ENCODE measurements around the gene SPARCL1.
"Not testable (repeated sequence)": the region's sequence is repeated elsewhere in the genome, so short reads cannot be mapped to it uniquely, and the experiment has no call there.

Gene SPARCL1

DNA sequence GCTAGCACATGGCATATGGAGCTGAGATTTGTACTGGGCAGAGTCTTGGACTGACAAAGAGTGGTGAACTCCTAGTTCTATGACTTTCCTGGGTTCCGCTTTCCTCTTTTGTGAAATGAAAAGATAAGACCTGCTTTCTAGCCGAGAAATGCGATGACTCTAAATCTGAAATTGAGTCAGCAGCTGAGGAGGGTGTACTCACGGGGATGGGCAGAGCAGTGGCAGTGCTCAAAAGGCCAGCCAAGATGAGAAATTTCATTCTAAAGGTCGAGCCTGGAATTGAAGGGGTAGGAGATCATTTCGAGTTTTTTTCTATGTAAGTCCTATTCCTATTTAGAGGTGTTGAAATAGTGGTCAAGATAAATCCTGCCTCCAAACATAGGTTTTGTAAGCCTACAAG lies 59.8 kb downstream of the SPARCL1 start:
- Mint-ChIP-seq H3K4me3 (no peak overlapping the region), H3K9me3 (no peaks in the 10 kb centered on the region), H3K27me3 (ENCODE audit: low read depth) (no peaks in the 10 kb centered on the region), H3K36me3 (ENCODE audit: low read depth) (no peaks in the 10 kb centered on the region), H3K4me1 (ENCODE audit: low read depth) (no peaks in the 10 kb centered on the region), H3K27ac (no peak overlapping the region)

DNA sequence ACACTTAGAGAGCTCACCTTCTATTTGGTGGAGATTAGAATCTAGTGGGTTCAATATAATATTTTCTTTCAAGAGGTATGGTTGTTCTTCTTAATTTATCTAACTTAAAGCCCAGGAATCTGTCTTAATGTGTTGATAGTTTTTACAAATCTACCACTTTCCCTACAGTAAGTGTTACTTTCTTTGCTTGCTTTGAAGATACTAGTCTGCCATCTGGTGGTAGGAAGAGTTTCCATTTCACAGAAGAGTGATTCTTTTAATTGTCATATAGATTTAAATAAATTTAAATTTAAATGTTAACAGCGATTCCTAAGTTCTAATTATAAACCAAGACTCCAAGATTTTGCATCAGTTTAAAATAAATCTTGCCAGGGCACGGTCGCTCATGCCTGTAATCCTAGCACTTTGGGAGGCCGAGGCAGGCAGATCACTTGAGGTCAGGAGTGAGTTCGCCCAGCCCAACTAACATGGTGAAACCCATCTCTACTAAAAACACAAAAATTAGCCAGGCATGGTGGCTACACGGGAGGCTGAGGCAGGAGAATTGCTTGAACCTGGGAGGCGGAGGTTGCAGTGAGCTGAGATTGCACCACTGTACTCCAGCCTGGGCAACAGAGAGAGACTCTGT lies 63.3 kb downstream of the SPARCL1 start:
- H3K4me3 Mint-ChIP-seq: no peak overlapping the region
- H3K36me3 Mint-ChIP-seq (ENCODE audit: low read depth): no peaks in the 10 kb centered on the region
- no peaks in the 10 kb centered on the region for H3K9me3 Mint-ChIP-seq
- H3K27me3 Mint-ChIP-seq (ENCODE audit: low read depth): no peaks in the 10 kb centered on the region
- H3K4me1 Mint-ChIP-seq (ENCODE audit: low read depth): no peaks in the 10 kb centered on the region
- H3K27ac Mint-ChIP-seq: no peak overlapping the region

DNA sequence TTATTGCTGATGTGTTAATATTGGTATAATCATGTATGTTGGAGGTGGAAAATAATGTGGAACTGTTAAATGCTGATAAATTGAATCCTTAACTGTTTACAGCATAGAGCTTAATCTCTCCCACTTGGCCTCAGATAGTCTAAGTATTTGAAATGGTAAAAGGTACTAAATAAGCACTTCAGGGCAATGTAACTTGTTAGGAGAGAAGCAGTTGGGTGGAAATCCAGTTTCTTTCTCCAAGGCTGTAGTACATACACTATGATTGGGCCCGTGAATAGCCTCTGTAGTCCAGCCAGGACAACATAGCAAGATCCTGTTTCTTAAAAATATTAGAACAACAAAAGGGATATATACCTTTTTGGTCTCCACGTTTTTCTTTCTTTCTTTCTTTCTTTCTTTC lies 67.1 kb downstream of the SPARCL1 start:
- no peaks in the 10 kb centered on the region for H3K27me3 Mint-ChIP-seq (ENCODE audit: low read depth)
- H3K27ac Mint-ChIP-seq: no peak overlapping the region
- H3K9me3 Mint-ChIP-seq: no peaks in the 10 kb centered on the region
- H3K4me3 Mint-ChIP-seq: no peak overlapping the region
- no peaks in the 10 kb centered on the region for H3K4me1 Mint-ChIP-seq (ENCODE audit: low read depth)
- peaks cover 5% of the 10 kb centered on the region for H3K36me3 Mint-ChIP-seq (ENCODE audit: low read depth)

DNA sequence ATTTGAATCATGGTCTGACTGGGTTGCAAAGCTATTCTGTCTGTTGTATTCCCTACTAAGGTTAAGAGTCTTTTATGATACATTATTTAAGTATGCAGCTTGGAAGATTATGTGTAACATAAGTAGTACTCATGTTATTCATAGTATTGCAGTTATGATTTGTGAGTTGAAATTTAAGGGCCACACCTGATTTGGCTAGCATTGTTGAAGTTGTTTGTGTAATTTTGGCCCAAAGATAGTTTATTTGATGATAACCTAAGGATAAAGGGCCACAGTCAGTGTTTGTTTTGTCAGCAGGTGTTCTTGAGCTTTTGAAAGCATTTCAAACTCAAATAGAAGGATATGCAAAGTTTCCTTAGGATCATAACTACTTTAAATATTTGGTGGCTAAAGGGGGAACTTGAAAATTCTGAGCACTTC lies 67.9 kb downstream of the SPARCL1 start:
- no peaks in the 10 kb centered on the region for H3K27me3 Mint-ChIP-seq (ENCODE audit: low read depth)
- peaks cover 5% of the 10 kb centered on the region for H3K36me3 Mint-ChIP-seq (ENCODE audit: low read depth)
- H3K4me1 Mint-ChIP-seq (ENCODE audit: low read depth): no peaks in the 10 kb centered on the region
- no peak overlapping the region for H3K4me3 Mint-ChIP-seq
- no peaks in the 10 kb centered on the region for H3K9me3 Mint-ChIP-seq
- no peak overlapping the region for H3K27ac Mint-ChIP-seq

DNA sequence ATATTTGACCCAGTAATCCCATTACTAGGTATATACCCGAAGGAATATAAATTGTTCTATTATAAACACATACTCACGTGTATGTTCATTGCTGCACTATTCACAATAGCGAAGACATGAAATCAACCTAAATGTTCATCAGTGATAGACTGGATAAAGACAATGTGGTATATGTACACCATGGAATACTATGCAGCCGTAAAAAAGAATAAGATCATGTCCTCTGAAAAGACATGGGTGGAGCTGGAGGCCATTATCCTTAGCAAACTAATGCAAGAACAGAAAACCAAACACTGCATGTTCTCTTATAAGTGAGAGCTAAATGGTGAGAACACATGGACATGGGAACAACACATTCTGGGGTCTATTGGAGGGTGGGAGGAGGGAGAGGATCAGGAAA lies 70.3 kb downstream of the SPARCL1 start:
- Mint-ChIP-seq H3K4me3 (no peak overlapping the region), H3K27ac (no peak overlapping the region), H3K9me3 (no peaks in the 10 kb centered on the region), H3K36me3 (ENCODE audit: low read depth) (peaks cover 5% of the 10 kb centered on the region), H3K27me3 (ENCODE audit: low read depth) (no peaks in the 10 kb centered on the region), H3K4me1 (ENCODE audit: low read depth) (no peaks in the 10 kb centered on the region)

DNA sequence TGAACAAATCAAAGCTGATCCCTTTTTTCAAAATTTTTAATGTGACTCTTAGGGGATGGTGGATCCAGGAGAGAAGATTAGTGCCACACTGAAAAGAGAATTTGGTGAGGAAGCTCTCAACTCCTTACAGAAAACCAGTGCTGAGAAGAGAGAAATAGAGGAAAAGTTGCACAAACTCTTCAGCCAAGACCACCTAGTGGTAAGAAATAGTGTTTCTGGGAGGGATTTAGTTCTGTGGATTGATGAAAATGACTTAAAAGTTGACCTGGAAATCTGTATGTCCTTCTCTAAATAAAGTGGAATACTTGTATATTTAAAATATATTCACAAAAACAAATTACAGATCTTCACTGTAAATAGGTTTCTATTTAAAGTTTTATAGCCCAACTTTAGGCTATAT lies 77.6 kb downstream of the SPARCL1 start:
- no peaks in the 10 kb centered on the region for H3K27me3 Mint-ChIP-seq (ENCODE audit: low read depth)
- H3K4me3 Mint-ChIP-seq: no peak overlapping the region
- H3K27ac Mint-ChIP-seq: no peak overlapping the region
- no peaks in the 10 kb centered on the region for H3K9me3 Mint-ChIP-seq
- no peaks in the 10 kb centered on the region for H3K4me1 Mint-ChIP-seq (ENCODE audit: low read depth)
- peaks cover 3% of the 10 kb centered on the region for H3K36me3 Mint-ChIP-seq (ENCODE audit: low read depth)

DNA sequence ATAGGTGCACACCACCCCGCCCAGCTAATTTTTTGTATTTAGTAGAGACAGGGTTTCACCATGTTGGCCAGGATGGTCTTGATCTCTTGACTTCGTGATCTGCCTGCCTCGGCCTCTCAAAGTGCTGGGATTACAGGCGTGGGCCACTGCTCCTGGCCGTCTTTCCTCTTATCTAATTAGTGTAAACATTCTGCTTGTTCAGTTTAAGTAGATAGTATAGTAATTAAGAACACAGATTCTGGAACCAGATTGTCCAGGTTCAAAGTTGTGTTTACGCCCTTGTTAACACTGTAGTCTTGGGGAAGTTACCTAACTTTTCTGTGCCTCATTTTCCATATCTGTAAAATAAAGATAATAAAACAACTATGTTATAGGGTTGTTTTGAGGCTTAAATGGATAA lies 82.8 kb downstream of the SPARCL1 start:
- not testable (repeated sequence) for H3K4me1 Mint-ChIP-seq (ENCODE audit: low read depth); H3K9me3 Mint-ChIP-seq; H3K4me3 Mint-ChIP-seq; H3K27me3 Mint-ChIP-seq (ENCODE audit: low read depth); H3K27ac Mint-ChIP-seq
- H3K36me3 Mint-ChIP-seq (ENCODE audit: low read depth): peaks cover 21% of the 10 kb centered on the region

DNA sequence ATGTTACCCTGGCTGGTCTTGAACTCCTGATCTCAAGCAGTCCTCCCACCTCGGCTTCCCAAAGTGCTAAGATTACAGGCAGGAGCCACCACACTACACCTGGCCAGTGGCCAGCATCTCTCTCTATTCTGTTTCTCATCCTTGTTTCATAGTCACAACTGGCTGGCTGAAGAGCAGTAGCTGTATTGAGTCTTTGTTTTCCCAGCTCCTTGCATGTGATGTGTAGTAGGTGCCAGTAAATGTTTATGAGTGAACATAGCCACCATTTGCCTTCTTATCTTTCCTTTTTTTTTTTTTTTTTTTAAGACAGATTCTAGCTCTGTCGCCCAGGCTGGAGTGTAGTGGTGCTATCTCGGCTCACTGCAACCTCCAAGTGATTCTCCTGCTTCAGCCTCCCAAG lies 83.2 kb downstream of the SPARCL1 start:
- H3K4me1 Mint-ChIP-seq (ENCODE audit: low read depth): no peaks in the 10 kb centered on the region
- no peaks in the 10 kb centered on the region for H3K27me3 Mint-ChIP-seq (ENCODE audit: low read depth)
- no peak overlapping the region for H3K27ac Mint-ChIP-seq
- no peak overlapping the region for H3K4me3 Mint-ChIP-seq
- H3K36me3 Mint-ChIP-seq (ENCODE audit: low read depth): peaks cover 21% of the 10 kb centered on the region
- no peaks in the 10 kb centered on the region for H3K9me3 Mint-ChIP-seq

DNA sequence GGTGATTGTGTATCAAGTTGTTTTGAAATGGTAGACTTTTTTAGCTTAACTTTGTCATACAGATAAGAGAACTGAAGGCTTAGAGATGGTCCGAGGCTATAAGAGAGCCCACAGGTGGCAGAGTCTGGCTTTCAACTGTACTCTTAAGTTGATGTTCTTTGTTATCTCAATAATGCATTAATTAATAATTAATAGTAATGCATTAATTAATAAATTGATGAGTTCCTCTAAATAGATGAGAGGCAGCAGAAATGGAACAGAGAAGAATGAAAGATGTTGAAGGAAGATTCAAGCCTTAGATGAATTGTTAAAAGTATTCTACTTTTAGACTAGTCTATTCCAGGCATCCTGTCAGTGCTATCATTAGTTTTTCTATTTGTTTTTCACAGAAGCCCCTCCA lies 84.4 kb downstream of the SPARCL1 start:
- Mint-ChIP-seq H3K27ac (no peak overlapping the region), H3K9me3 (no peaks in the 10 kb centered on the region), H3K27me3 (ENCODE audit: low read depth) (no peaks in the 10 kb centered on the region), H3K4me1 (ENCODE audit: low read depth) (no peaks in the 10 kb centered on the region), H3K4me3 (no peak overlapping the region), H3K36me3 (ENCODE audit: low read depth) (peaks cover 20% of the 10 kb centered on the region)

DNA sequence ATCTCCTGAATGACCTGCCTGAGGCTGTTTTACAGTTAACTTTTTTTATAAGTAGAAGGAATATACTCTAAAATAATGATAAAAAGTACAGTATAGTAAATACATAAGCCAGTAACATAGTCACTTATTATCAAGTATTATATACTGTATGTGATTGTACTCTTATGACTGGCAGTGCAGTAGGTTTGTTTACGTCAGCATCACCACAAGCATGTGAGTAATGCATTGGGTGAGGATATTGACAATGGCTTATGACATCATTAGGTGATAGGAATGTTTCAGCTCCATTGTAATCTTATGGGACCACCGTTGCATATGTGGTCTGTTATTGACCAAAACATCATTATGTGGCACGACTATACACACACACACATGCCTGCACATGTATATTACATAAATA lies 86.3 kb downstream of the SPARCL1 start:
- Mint-ChIP-seq H3K36me3 (ENCODE audit: low read depth) (peaks cover 24% of the 10 kb centered on the region), H3K4me3 (no peak overlapping the region), H3K27me3 (ENCODE audit: low read depth) (no peaks in the 10 kb centered on the region), H3K9me3 (no peaks in the 10 kb centered on the region), H3K27ac (no peak overlapping the region), H3K4me1 (ENCODE audit: low read depth) (no peaks in the 10 kb centered on the region)

DNA sequence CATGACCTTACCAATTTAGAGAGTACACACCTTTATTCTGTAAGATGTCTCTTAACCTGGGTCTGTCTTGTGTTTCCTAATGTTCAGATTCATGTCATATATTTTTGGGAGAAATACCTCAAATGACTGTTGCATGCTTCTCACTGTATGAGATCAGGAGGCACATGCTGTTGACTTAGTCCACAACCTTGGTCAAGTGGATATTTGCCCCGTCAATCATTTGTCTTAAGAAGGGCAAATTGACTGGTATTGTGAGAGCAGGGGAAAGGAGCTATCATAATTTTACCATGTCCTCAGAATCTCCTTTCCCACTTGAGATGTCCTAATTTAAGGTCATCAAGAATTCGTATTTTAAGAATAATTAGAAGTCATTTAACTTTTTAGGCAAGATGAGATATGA lies 95.8 kb downstream of the SPARCL1 start:
- H3K4me1 Mint-ChIP-seq (ENCODE audit: low read depth): no peaks in the 10 kb centered on the region
- H3K4me3 Mint-ChIP-seq: no peak overlapping the region
- no peak overlapping the region for H3K27ac Mint-ChIP-seq
- no peaks in the 10 kb centered on the region for H3K9me3 Mint-ChIP-seq
- H3K27me3 Mint-ChIP-seq (ENCODE audit: low read depth): no peaks in the 10 kb centered on the region
- H3K36me3 Mint-ChIP-seq (ENCODE audit: low read depth): peaks cover 3% of the 10 kb centered on the region

DNA sequence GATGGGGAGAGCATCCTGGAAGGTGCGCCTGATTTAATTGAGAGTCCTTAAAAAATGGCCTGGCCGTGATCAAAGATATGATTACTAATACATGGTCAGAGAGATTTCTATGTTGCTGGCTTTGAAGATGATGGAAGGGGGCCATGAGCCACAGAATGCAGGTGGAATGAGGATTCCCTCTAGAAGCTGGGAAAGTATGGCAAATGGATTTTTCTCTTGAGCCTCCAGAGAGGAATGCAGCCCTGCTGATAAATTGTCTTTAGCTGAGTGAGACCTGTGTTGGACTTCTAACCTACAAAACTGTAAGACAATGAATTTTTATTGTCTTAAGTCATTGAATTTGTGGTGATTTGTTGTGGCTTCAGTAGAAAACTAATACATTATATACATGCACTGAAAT lies 99.1 kb downstream of the SPARCL1 start:
- no peak overlapping the region for H3K4me3 Mint-ChIP-seq
- no peaks in the 10 kb centered on the region for H3K27me3 Mint-ChIP-seq (ENCODE audit: low read depth)
- H3K9me3 Mint-ChIP-seq: no peaks in the 10 kb centered on the region
- peaks cover 2% of the 10 kb centered on the region for H3K4me1 Mint-ChIP-seq (ENCODE audit: low read depth)
- no peak overlapping the region for H3K27ac Mint-ChIP-seq
- H3K36me3 Mint-ChIP-seq (ENCODE audit: low read depth): no peaks in the 10 kb centered on the region

DNA sequence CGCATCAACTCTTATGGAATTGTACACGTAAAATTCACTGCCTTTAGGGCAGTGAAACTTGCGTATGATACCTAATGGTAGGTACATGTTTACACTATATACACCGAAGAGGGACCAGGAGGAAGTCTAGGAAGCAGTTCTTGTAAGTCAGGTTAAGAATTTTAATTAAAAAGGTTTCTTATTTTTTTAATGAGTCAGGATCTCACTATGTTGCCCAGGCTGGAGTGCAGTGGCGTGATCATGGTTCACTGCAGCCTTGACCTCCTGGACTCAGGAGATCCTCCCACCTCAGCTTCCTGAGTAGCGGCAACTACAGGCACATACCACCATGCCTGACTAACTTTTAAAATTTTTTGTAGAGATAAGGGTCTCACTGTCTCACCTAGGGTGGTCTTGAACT lies 100.2 kb downstream of the SPARCL1 start:
- Mint-ChIP-seq H3K9me3 (no peaks in the 10 kb centered on the region), H3K27me3 (ENCODE audit: low read depth) (no peaks in the 10 kb centered on the region), H3K27ac (no peak overlapping the region), H3K36me3 (ENCODE audit: low read depth) (no peaks in the 10 kb centered on the region), H3K4me1 (ENCODE audit: low read depth) (peaks cover 5% of the 10 kb centered on the region), H3K4me3 (no peak overlapping the region)

DNA sequence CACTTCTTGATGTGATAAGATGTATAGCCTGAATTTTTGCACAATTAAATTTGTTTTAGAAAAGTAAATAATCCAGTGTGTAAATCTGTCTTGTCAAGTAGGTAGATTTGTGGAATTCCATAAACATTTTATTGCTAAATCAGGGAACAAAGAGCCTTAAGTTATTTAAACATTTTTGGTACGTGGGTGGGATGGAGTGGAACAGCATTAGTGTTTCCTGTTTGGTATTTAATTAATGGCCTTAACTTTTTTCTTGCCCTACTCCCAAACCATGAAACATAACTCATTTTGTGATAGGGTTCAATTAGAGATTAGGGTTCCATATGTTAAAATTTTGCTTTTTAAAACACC lies 101.7 kb downstream of the SPARCL1 start:
- H3K27me3 Mint-ChIP-seq (ENCODE audit: low read depth): no peaks in the 10 kb centered on the region
- H3K4me3 Mint-ChIP-seq: no peak overlapping the region
- H3K36me3 Mint-ChIP-seq (ENCODE audit: low read depth): no peaks in the 10 kb centered on the region
- no peak overlapping the region for H3K27ac Mint-ChIP-seq
- H3K4me1 Mint-ChIP-seq (ENCODE audit: low read depth): peaks cover 13% of the 10 kb centered on the region
- H3K9me3 Mint-ChIP-seq: no peaks in the 10 kb centered on the region

DNA sequence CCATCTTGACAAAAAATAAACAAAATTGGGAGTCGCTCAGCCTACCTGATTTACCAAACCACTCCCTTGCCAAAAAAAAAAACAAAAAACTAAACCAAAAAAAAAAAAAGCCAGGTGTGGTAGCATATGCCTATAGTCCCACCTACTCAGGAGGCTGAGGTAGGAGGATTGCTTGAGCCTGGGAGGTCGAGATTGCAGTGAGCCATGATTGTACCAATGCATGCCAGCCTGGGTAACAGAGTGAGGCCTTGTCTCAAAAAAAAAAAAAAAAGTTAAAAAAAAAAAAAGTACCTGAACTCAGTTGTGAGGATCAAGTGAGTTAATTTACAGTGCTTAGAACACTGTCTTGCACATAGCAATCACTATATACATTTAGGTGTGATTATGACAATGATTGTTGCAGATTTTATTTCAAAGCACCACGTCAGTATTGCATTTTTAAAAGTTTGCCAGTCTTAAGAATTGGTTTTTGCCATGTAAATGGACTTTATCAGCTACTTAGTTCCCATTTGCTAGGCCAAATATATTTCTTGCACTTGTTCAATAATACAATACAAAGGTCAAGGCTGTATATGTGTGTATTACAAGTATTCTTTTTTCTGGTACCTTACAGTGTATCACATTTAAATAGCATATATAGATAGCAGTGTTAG lies 102.2 kb downstream of the SPARCL1 start:
- H3K27ac Mint-ChIP-seq: no peak overlapping the region
- no peak overlapping the region for H3K4me3 Mint-ChIP-seq
- no peaks in the 10 kb centered on the region for H3K27me3 Mint-ChIP-seq (ENCODE audit: low read depth)
- H3K4me1 Mint-ChIP-seq (ENCODE audit: low read depth): peaks cover 14% of the 10 kb centered on the region
- no peaks in the 10 kb centered on the region for H3K9me3 Mint-ChIP-seq
- H3K36me3 Mint-ChIP-seq (ENCODE audit: low read depth): peaks cover 1% of the 10 kb centered on the region

DNA sequence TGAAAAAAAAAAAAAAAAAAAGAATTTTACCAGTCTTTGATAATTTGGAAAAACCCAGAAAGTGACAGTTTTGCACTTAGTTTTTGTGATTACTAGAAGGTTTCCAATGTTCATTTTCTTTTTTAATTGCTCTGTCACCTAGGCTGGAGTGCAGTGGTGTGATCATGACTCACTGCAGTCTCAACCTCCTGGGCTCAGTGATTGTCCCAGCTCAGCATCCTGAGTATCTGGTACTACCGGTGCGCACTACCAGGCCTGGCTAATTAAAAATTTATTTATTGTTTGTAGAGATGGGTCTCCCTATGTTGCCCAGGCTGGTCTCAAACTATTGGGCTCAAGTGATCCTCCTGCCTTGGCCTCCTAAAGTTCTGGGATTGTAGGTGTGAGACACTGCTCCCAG lies 103.5 kb downstream of the SPARCL1 start:
- H3K4me1 Mint-ChIP-seq (ENCODE audit: low read depth): peaks cover 19% of the 10 kb centered on the region
- H3K36me3 Mint-ChIP-seq (ENCODE audit: low read depth): peaks cover 1% of the 10 kb centered on the region
- H3K9me3 Mint-ChIP-seq: no peaks in the 10 kb centered on the region
- no peak overlapping the region for H3K4me3 Mint-ChIP-seq
- H3K27me3 Mint-ChIP-seq (ENCODE audit: low read depth): no peaks in the 10 kb centered on the region
- no peak overlapping the region for H3K27ac Mint-ChIP-seq

All from T-helper 1 cell treated with Interleukin-12 subunit alpha and Interleukin-12 subunit beta and Interleukin-4 antibody, amounts not matched to agents 30 μg/mL and 1 μg/mL, for 36 hours (primary cell).